HepG2 (cell line): ENCODE results near the gene TNFAIP1. TPM values are rescaled to one million over a fixed set of nuclear protein-coding genes. Genes with fewer than 3 reads are reported as not detected.
A peak's percentile ranks its signal among the peaks of the same experiment; 100 is the strongest.

Source experiments
- FOSL2 ChIP-seq: sonication (generic); formaldehyde crosslinking; IDR thresholded peaks from 2 replicates; pipeline ENCODE4 v1.4.0; 2020; ENCODE audit warnings: missing genetic modification reagents
- KDM4B ChIP-seq: sonication (generic); formaldehyde crosslinking; IDR thresholded peaks from 2 replicates; pipeline ENCODE4 v1.4.0; 2020; ENCODE audit warnings: missing genetic modification reagents
- PAF1 ChIP-seq: IDR thresholded peaks from 2 replicates; pipeline ENCODE4 v1.6.1; 2016; ENCODE audit warnings: missing genetic modification reagents, missing compliant biosample characterization
- PCBP1 ChIP-seq: fragments of 200-400 bp; formaldehyde crosslinking; IDR thresholded peaks from 2 replicates; pipeline ENCODE4 v1.6.1; 2017; ENCODE audit warnings: mild to moderate bottlenecking, low read depth, low read length, borderline replicate concordance
- POLR2G ChIP-seq: fragments of 200-400 bp; formaldehyde crosslinking; IDR thresholded peaks from 2 replicates; pipeline ENCODE4 v1.6.1; 2018; ENCODE audit warnings: mild to moderate bottlenecking, low read depth, low read length, moderate library complexity
- RBAK ChIP-seq: sonication (generic); formaldehyde crosslinking; IDR thresholded peaks from 2 replicates; pipeline ENCODE4 v1.5.1; 2020; ENCODE audit warnings: mild to moderate bottlenecking, missing genetic modification reagents
- SOX6 ChIP-seq, 2 experiments: fragments of 450-650 bp in 1 of 2; sonication (generic) in 1 of 2; formaldehyde crosslinking in 1 of 2; IDR thresholded peaks; 2 replicates each; pipeline versions ENCODE4 v1.4.0 to v1.6.1; 2017 to 2020; ENCODE audit warnings: antibody characterized with exemption in 1 of 2, mild to moderate bottlenecking in 1 of 2, missing genetic modification reagents in 1 of 2
- ZFP36L2 ChIP-seq: sonication (generic); formaldehyde crosslinking; IDR thresholded peaks from 2 replicates; pipeline ENCODE4 v1.4.0; 2020; ENCODE audit warnings: missing genetic modification reagents
- ZFP41 ChIP-seq: sonication (generic); formaldehyde crosslinking; IDR thresholded peaks from 2 replicates; pipeline ENCODE4 v1.4.0; 2020; ENCODE audit warnings: mild to moderate bottlenecking, missing genetic modification reagents, borderline replicate concordance
- ZMYM4 ChIP-seq: sonication (generic); formaldehyde crosslinking; IDR thresholded peaks from 2 replicates; pipeline ENCODE4 v1.8.1; 2023; ENCODE audit warnings: mild to moderate bottlenecking, missing genetic modification reagents
- ZNF605 ChIP-seq: sonication (generic); formaldehyde crosslinking; IDR thresholded peaks from 2 replicates; pipeline ENCODE4 v1.8.0; 2022; ENCODE audit warnings: mild to moderate bottlenecking, missing genetic modification reagents
- ZNF619 ChIP-seq: sonication (generic); formaldehyde crosslinking; IDR thresholded peaks from 2 replicates; pipeline ENCODE4 v1.4.0; 2020; ENCODE audit warnings: mild to moderate bottlenecking, missing genetic modification reagents
- ZNF670 ChIP-seq: sonication (generic); formaldehyde crosslinking; IDR thresholded peaks from 2 replicates; pipeline ENCODE4 v1.8.0; 2022; ENCODE audit warnings: mild to moderate bottlenecking, missing genetic modification reagents, borderline replicate concordance
- ZNF678 ChIP-seq: sonication (generic); formaldehyde crosslinking; IDR thresholded peaks from 2 replicates; pipeline ENCODE4 v1.4.0; 2020; ENCODE audit warnings: mild to moderate bottlenecking, missing genetic modification reagents
- ZNF772 ChIP-seq: sonication (generic); formaldehyde crosslinking; IDR thresholded peaks from 2 replicates; pipeline ENCODE4 v1.5.0; 2020; ENCODE audit warnings: mild to moderate bottlenecking, missing genetic modification reagents
- ZNF777 ChIP-seq: sonication (generic); formaldehyde crosslinking; IDR thresholded peaks from 2 replicates; pipeline ENCODE4 v1.4.0; 2020; ENCODE audit warnings: missing genetic modification reagents
- polyA plus RNA-seq, 8 experiments: library from polyadenylated mRNA; depleted of rRNA in 3 of 8; stranded (reverse) in 7 of 8; unstranded in 1 of 8; fragments of >200 nt; fragmentation: Illumina TruSeq in 4 of 8; extraction: Trizol in 4 of 8; gene quantifications; 2 replicates each; pipeline versions ENCODE4 v1.2.1 to v1.2.3, GENCODE V29; 2011 to 2016; ENCODE audit warnings: low read depth in 4 of 8, missing spikeins in 1 of 8, mixed read lengths in 1 of 8; ENCODE audit not compliant: insufficient read depth in 1 of 8
- total RNA-seq, 5 experiments: library from RNA; depleted of rRNA; stranded (reverse); fragments of >200 nt; fragmentation: Illumina TruSeq; extraction: Trizol; gene quantifications; 2 replicates each; pipeline ENCODE4 v1.2.3, GENCODE V29; 2016; ENCODE audit warnings: low read depth in 1 of 5
- TF ChIP-seq, protein P1 (sequence below): sonication (generic); formaldehyde crosslinking; IDR thresholded peaks from 2 replicates; pipeline ENCODE4 v1.4.0; 2020; ENCODE audit warnings: missing genetic modification reagents, mild to moderate bottlenecking, borderline replicate concordance
- TF ChIP-seq, protein P2 (sequence below): IDR thresholded peaks from 2 replicates; pipeline ENCODE4 v1.6.1; 2018; ENCODE audit warnings: missing genetic modification reagents
- TF ChIP-seq, protein P3 (sequence below): sonication (generic); formaldehyde crosslinking; IDR thresholded peaks from 2 replicates; pipeline ENCODE4 v1.5.0; 2020; ENCODE audit warnings: mild to moderate bottlenecking, missing genetic modification reagents, borderline replicate concordance
- TF ChIP-seq, protein P4 (sequence below): sonication (generic); formaldehyde crosslinking; IDR thresholded peaks from 2 replicates; pipeline ENCODE4 v1.8.0; 2022; ENCODE audit warnings: missing genetic modification reagents, mild to moderate bottlenecking, inconsistent platforms, borderline replicate concordance

Gene TNFAIP1
- total and polyA plus RNA-seq, 2 of the 13 experiments (the other 11 are each of a cell fraction or from before 2014, with no cell fraction given) = 17.5 to 40.6 TPM

DNA sequence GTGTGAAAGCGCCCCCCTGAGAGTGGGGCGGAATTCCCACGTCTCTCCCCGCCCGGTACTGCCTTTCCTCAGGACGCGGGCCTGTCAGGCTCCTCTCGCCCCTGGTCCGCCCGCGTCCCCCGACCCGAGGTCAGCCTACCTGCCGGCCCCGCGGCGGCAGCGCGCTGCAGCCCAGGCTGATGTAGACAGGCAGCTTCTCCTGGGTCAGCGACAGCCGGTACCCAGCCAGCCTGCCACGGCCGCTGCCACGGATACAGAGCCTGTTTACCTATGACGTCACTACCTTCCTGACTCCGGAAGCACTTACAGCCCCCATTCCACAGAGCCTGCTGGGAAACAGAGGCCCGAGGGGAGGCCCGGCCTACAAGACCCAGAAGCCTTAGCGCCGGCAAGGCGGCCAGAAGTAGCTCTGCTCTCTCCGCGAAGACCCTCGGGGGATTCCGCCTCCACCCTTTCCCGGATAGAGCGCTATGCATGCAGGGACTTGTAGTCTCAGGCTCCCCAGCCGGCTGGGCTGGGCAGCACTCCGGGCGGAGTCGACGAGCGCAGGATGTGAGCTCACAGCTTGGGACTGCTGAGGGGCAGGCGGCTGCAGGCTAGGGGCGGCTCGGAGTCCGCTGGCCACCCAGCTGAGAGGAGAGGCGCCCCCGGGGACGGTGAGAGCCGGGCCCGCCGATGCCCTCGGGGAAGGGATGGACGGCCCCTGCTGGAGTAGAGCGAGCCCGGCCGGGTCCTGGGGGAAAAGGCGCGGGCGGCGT lies at the start of gene TNFAIP1, which contains the start of gene IFT20 (continued):
- TF ChIP-seq, protein P1, sequence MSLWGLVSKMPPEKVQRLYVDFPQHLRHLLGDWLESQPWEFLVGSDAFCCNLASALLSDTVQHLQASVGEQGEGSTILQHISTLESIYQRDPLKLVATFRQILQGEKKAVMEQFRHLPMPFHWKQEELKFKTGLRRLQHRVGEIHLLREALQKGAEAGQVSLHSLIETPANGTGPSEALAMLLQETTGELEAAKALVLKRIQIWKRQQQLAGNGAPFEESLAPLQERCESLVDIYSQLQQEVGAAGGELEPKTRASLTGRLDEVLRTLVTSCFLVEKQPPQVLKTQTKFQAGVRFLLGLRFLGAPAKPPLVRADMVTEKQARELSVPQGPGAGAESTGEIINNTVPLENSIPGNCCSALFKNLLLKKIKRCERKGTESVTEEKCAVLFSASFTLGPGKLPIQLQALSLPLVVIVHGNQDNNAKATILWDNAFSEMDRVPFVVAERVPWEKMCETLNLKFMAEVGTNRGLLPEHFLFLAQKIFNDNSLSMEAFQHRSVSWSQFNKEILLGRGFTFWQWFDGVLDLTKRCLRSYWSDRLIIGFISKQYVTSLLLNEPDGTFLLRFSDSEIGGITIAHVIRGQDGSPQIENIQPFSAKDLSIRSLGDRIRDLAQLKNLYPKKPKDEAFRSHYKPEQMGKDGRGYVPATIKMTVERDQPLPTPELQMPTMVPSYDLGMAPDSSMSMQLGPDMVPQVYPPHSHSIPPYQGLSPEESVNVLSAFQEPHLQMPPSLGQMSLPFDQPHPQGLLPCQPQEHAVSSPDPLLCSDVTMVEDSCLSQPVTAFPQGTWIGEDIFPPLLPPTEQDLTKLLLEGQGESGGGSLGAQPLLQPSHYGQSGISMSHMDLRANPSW = peak; percentile 81; the same call in 1 of the 2 replicates
- TF ChIP-seq, protein P2, sequence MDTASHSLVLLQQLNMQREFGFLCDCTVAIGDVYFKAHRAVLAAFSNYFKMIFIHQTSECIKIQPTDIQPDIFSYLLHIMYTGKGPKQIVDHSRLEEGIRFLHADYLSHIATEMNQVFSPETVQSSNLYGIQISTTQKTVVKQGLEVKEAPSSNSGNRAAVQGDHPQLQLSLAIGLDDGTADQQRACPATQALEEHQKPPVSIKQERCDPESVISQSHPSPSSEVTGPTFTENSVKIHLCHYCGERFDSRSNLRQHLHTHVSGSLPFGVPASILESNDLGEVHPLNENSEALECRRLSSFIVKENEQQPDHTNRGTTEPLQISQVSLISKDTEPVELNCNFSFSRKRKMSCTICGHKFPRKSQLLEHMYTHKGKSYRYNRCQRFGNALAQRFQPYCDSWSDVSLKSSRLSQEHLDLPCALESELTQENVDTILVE (CRISPR knock-in tag) = no peak; the same call in 1 of the 2 replicates
- TF ChIP-seq PCBP1 (no peak), ZMYM4 (CRISPR knock-in tag) (peak; percentile 19; the same call in 1 of the 2 replicates), ZNF605 (CRISPR knock-in tag) (peak; percentile 43), ZNF777 (CRISPR knock-in tag) (no peak; the same call in 1 of the 2 replicates), ZNF772 (CRISPR knock-in tag) (0 out of 2 replicates have a peak, but pooled peaks have one; percentile 45), RBAK (CRISPR knock-in tag) (no peak), ZFP36L2 (CRISPR knock-in tag) (no peak), ZNF670 (CRISPR knock-in tag) (0 out of 2 replicates have a peak, but pooled peaks have one; percentile 63), PAF1 (CRISPR knock-in tag) (no peak), FOSL2 (CRISPR knock-in tag) (peak; percentile 59), SOX6 (IDR thresholded peaks at IDR 0.05) (no peak), SOX6 (CRISPR knock-in tag; IDR thresholded peaks at IDR 0.05) (peak; percentile 75), ZNF678 (CRISPR knock-in tag) (no peak), ZFP41 (no peak), POLR2G (peak; percentile 86), KDM4B (CRISPR knock-in tag) (peak; percentile 43; the same call in 1 of the 2 replicates), ZNF619 (CRISPR knock-in tag) (0 out of 2 replicates have a peak, but pooled peaks have one; percentile 39)
- TF ChIP-seq, protein P3, sequence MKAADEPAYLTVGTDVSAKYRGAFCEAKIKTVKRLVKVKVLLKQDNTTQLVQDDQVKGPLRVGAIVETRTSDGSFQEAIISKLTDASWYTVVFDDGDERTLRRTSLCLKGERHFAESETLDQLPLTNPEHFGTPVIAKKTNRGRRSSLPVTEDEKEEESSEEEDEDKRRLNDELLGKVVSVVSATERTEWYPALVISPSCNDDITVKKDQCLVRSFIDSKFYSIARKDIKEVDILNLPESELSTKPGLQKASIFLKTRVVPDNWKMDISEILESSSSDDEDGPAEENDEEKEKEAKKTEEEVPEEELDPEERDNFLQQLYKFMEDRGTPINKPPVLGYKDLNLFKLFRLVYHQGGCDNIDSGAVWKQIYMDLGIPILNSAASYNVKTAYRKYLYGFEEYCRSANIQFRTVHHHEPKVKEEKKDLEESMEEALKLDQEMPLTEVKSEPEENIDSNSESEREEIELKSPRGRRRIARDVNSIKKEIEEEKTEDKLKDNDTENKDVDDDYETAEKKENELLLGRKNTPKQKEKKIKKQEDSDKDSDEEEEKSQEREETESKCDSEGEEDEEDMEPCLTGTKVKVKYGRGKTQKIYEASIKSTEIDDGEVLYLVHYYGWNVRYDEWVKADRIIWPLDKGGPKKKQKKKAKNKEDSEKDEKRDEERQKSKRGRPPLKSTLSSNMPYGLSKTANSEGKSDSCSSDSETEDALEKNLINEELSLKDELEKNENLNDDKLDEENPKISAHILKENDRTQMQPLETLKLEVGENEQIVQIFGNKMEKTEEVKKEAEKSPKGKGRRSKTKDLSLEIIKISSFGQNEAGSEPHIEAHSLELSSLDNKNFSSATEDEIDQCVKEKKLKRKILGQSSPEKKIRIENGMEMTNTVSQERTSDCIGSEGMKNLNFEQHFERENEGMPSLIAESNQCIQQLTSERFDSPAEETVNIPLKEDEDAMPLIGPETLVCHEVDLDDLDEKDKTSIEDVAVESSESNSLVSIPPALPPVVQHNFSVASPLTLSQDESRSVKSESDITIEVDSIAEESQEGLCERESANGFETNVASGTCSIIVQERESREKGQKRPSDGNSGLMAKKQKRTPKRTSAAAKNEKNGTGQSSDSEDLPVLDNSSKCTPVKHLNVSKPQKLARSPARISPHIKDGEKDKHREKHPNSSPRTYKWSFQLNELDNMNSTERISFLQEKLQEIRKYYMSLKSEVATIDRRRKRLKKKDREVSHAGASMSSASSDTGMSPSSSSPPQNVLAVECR = peak; percentile 95
- TF ChIP-seq, protein P4, sequence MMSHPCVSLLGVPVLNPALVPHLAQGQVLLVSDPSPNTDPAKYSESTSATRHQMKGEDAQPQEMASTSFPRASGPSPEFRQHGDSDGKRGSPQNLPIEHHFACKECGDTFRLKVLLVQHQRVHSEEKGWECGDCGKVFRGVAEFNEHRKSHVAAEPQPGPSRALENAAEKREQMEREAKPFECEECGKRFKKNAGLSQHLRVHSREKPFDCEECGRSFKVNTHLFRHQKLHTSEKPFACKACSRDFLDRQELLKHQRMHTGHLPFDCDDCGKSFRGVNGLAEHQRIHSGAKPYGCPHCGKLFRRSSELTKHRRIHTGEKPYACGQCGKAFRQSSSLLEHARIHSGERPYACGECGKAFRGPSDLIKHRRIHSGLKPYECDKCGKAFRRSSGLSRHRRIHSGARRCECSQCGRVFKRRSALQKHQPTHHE (CRISPR knock-in tag) = peak; percentile 41; the same call in 1 of the 2 replicates
